T-helper 1 cell treated with Interleukin-12 subunit alpha and Interleukin-12 subunit beta and Interleukin-4 antibody, amounts not matched to agents 30 μg/mL and 1 μg/mL, for 36 hours (primary cell): ENCODE measurements around the gene TYMS.

Experiments used
- H3K27ac Mint-ChIP-seq: one replicate; pipeline ENCODE4 v1.8.0; 2021; ENCODE audit warnings: mild to moderate bottlenecking, mixed read lengths
- H3K27me3 Mint-ChIP-seq: one replicate; pipeline ENCODE4 v1.8.0; 2021; ENCODE audit warnings: low read depth, mixed read lengths
- H3K36me3 Mint-ChIP-seq: one replicate; pipeline ENCODE4 v1.8.0; 2021; ENCODE audit warnings: low read depth, mixed read lengths
- H3K4me1 Mint-ChIP-seq: one replicate; pipeline ENCODE4 v1.8.0; 2021; ENCODE audit warnings: low read depth, mixed read lengths
- H3K4me3 Mint-ChIP-seq: one replicate; pipeline ENCODE4 v1.8.0; 2021; ENCODE audit warnings: mild to moderate bottlenecking, moderate library complexity, mixed read lengths
- H3K9me3 Mint-ChIP-seq: one replicate; pipeline ENCODE4 v1.8.0; 2021; ENCODE audit warnings: mixed read lengths

The TYMS gene

DNA sequence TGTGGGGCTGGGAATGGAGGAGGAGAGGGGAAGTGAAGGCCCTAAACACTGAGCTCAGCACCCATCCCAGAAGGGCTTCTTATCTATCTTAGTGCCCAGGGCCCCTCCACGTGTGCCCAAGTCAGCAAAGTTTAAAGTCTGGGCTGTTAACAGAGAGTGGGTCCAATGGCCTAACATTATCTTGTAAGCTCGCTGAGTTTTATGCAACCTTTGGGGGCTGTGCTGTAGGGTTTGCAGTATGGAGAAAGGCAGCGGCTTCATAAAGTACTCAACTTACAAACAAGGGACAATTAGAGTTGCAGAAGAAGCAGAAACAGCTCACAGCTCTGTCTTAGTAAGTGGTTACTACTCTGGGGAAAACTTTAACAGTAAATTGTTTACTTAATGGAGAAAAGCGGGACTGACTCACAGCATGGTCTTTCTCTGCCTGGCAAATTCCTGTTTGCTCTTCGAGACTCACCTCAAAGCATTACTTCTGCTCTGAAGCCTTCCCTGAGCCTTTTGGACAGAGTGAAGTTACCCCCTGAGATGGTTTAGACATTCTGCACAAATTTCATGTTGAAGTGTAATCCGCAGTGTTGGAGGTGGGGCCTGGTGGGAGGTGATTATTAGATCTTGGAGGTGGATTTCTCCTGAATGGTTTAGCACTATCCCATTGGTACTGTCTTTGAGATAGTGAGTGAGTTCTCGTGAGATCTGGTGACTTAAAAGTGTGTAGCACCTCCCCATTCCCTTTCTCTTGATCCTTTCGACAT is 45.9 kb downstream of the TYMS start:
- Mint-ChIP-seq H3K27ac (peak overlapping the region; percentile 43), H3K4me1 (peaks cover 9% of the 10 kb centered on the region), H3K9me3 (no peaks in the 10 kb centered on the region), H3K27me3 (no peaks in the 10 kb centered on the region), H3K36me3 (peaks cover 21% of the 10 kb centered on the region), H3K4me3 (no peak overlapping the region)

DNA sequence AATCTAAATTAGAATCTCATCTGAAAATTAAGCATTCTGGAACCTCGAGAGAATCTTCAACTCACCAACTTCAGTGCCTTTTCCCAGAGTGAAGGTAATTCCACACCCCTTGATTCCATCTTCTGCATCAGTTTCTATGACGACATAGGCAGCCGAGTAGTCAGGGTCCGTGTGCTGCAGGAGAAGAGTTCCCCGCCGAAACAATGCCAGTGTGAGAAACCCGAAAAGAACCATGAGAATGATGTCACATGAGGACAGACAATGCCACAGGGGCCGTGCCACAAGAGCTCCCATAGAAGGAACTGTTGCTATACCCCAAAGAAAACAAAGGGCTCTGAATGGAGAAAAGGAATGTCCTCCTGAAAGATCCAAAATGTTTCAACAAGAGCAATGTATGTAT is 49.0 kb downstream of the TYMS start:
- H3K27me3 Mint-ChIP-seq, result no peaks in the 10 kb centered on the region
- H3K4me1 Mint-ChIP-seq, result peaks cover 24% of the 10 kb centered on the region
- no peak overlapping the region for H3K27ac Mint-ChIP-seq
- no peaks in the 10 kb centered on the region for H3K9me3 Mint-ChIP-seq
- H3K4me3 Mint-ChIP-seq, result no peak overlapping the region
- peaks cover 30% of the 10 kb centered on the region for H3K36me3 Mint-ChIP-seq

DNA sequence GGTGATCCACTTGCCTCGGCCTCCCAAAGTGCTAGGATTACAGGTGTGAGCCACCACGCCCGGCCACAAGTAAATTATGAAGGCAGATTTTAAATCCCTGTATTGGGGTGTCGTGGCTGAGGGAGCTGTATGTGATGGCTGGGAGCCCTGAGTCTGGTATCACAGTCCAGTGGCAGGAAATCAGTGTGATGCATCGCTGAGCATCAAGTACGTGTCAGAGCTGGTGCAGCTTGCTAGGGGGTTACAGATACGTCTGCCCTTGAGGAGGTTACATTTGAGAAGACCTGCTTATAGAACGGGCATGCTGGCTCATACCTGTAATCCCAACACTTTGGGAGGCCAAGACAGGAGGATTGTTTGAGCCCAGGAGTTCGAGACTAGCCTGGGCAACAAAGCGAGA is 50.6 kb downstream of the TYMS start:
- no peak overlapping the region for H3K27ac Mint-ChIP-seq
- H3K36me3 Mint-ChIP-seq, result peaks cover 26% of the 10 kb centered on the region
- no peaks in the 10 kb centered on the region for H3K27me3 Mint-ChIP-seq
- H3K9me3 Mint-ChIP-seq, result no peaks in the 10 kb centered on the region
- no peak overlapping the region for H3K4me3 Mint-ChIP-seq
- peaks cover 23% of the 10 kb centered on the region for H3K4me1 Mint-ChIP-seq

DNA sequence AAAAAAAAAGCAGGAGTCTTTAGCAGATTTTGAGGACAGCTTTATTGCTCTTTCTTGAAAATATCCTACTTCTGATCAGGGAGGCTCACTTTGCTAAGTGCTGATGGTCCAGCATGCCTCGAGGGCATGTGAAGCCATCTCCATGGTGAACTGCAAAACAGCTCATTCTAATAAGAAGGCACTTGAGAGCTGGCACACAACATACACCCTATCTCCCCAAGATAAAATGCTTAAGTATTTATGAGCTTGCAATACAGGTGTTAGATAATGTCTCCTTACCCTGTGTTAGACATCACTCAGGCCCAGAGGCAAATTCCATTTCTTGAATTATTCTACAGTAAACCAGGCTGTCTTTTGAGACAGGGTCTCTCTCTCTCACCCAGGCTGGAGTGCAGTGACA is 52.3 kb downstream of the TYMS start:
- Mint-ChIP-seq H3K27ac (no peak overlapping the region), H3K4me3 (no peak overlapping the region), H3K9me3 (no peaks in the 10 kb centered on the region), H3K27me3 (no peaks in the 10 kb centered on the region), H3K4me1 (peaks cover 20% of the 10 kb centered on the region), H3K36me3 (peaks cover 24% of the 10 kb centered on the region)

DNA sequence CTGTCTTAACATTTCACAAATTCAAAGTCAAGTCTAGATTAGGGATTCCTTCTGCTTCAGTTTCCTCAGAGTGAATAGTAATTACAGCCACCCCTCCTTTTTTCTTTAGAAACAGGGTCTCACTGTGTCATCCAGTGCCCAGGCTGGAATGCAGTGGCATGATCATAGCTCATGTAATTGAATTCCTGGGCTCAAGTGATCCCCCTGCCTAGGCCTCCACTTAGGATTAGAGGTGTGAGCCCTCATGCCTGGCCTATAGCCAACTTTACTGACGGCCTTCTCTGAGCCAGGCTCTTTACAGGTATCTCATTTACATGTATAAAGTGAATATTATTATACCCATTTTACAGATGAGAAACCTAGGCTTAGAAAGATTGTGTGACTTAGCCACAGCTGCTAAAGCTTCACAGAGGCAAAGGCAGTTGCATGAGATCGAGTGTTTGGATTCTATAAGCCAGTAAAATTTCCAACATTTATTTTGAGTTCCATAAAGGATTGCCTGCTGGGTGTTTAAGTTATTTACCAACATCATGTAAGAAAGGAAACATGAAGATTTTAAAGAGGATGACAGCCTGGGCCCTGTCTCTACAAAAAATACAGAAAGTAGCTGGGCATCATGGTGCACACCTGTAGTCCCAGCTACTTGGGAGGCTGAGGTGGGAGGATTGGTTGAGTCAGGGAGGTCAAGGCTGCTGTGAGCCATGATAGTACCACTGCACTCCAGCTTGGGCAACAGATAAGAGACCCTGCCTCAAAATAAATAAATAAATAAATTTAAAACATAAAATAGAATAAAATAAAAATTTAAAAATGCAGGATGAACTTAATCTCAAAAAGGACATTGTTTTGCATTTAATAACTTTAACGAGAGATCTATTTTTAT is 53.2 kb downstream of the TYMS start:
- no peaks in the 10 kb centered on the region for H3K27me3 Mint-ChIP-seq
- peaks cover 18% of the 10 kb centered on the region for H3K4me1 Mint-ChIP-seq
- H3K36me3 Mint-ChIP-seq, result peaks cover 18% of the 10 kb centered on the region
- H3K27ac Mint-ChIP-seq, result peak overlapping the region; percentile 87
- H3K9me3 Mint-ChIP-seq, result no peaks in the 10 kb centered on the region
- H3K4me3 Mint-ChIP-seq, result peak overlapping the region; percentile 83

DNA sequence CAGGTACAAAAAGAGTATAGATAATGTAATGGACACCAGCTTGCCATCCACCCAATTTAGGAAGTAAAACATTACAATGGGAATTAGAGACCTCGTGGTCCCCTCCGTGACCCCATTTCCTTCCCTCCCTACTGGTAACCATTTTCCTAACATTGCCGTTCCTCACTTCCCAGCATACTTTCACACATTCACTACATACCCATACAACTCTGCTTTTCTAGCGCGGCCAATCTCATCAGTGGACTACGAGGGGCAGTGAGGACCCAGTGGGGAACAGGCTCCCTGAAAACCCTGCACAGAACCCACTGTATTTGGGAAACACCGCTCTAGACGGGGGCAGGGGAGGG is 53.8 kb downstream of the TYMS start:
- Mint-ChIP-seq H3K4me1 (peaks cover 20% of the 10 kb centered on the region), H3K9me3 (no peaks in the 10 kb centered on the region), H3K27me3 (no peaks in the 10 kb centered on the region), H3K36me3 (peaks cover 16% of the 10 kb centered on the region), H3K27ac (peak overlapping the region; percentile 87), H3K4me3 (peak overlapping the region; percentile 83)

DNA sequence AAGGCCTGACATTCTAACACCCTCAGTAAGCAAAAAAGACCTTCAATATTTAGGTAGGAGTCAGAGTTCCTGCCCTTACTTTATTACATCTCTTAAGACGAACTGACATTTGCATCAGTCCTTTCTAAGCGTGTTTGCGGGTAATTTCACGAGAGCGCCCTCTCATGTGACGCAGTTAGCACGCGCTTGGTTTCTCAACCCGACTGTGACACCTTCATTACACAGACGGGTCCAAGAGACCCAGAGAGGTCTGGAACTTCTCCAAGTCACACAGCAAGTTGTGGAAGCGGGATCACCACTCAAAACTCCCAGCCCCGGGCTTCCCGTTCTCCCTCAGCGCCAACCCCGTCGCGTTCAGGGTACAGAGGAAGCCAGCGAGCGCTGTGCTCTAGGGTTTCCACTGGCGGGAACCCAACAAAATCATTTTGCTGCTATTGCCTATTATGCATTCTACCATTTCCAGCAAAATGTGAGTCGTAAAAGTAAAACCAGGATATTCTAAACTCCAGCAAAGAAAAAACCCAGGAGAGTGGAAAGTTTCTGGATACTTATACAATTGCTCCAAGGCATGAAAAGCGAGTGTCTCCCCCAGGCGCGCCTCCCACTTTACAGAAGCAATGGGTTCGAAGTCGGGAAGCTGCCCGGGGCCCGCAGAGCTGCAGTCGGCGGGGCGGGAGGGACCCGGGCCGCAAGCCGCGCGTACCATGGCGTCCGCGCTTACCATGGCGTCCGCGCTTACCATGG is 54.4 kb downstream of the TYMS start:
- H3K4me3 Mint-ChIP-seq, result peak overlapping the region; percentile 83
- peaks cover 20% of the 10 kb centered on the region for H3K4me1 Mint-ChIP-seq

DNA sequence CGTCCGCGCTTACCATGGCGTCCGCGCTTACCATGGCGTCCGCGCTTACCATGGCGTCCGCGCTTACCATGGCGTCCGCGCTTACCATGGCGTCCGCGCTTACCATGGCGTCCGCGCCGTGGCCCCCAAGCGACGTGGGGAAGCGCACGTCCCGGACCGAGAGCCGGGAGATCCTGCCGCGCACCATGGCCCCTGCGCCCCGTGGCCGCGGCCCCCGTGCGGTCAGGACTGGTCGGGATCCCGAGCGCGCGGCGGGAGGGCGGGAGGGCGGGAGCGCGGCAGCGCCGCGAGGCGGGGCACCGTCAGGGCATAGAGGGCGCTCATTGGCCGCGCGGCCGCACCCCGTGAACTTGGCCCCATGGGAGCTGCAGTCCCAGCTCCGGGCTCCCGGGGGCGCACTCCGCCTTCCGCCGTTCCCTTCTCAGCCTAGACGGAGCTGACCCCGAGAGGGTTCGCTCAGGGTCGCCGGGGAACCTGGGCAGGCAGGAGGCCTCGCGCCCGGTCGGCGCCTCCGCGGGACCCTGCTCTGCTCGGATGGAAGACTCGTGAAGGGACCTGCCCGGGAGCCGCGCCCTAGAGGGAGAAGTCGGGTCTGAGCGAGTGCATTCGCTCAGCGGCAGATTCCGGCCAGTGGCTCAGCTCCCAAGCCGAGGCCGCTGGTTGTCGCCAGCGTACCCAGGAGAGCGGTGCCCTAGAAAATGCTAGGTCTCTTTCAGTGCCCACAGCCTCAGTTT is 55.1 kb downstream of the TYMS start, which contains the start of gene ENOSF1:
TSS of gene ENOSF1 (minus strand) at position 230 of the 734 bp plus-strand sequence. CDS start at position 187, 43 bp downstream.
- H3K27me3 Mint-ChIP-seq, result no peaks in the 10 kb centered on the region
- peaks cover 20% of the 10 kb centered on the region for H3K4me1 Mint-ChIP-seq
- H3K4me3 Mint-ChIP-seq, result peak within 1 kb of the TSS; percentile 83
- H3K36me3 Mint-ChIP-seq, result peaks cover 14% of the 10 kb centered on the region
- no peaks in the 10 kb centered on the region for H3K9me3 Mint-ChIP-seq
- peak within 1 kb of the TSS; percentile 87 for H3K27ac Mint-ChIP-seq

More for the DNA sequence above, 54.4 kb downstream of the TYMS start:
- Mint-ChIP-seq H3K27me3 (no peaks in the 10 kb centered on the region), H3K36me3 (peaks cover 14% of the 10 kb centered on the region), H3K27ac (peak overlapping the region; percentile 87), H3K9me3 (no peaks in the 10 kb centered on the region)

DNA sequence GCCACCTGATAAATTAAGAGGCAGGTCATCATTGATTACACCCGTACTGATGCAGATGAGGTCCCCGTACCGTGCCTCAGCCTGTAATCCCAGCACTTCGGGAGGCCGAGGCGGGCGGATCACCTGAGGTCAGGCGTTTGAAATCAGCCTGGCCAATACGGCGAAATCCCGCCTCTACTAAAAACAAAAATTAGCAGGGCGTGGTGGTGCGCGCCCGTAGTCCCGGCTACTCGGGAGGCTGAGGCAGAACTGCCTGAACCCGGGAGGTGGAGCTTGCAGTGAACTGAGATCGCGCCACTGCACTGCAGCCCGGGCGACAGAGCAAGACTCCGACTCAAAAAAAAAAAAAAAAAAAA is 55.7 kb downstream of the TYMS start:
- peak overlapping the region; percentile 68 for H3K4me3 Mint-ChIP-seq
- H3K27me3 Mint-ChIP-seq, result no peaks in the 10 kb centered on the region
- peaks cover 12% of the 10 kb centered on the region for H3K36me3 Mint-ChIP-seq
- H3K27ac Mint-ChIP-seq, result peak overlapping the region; percentile 20
- peaks cover 20% of the 10 kb centered on the region for H3K4me1 Mint-ChIP-seq
- no peaks in the 10 kb centered on the region for H3K9me3 Mint-ChIP-seq

DNA sequence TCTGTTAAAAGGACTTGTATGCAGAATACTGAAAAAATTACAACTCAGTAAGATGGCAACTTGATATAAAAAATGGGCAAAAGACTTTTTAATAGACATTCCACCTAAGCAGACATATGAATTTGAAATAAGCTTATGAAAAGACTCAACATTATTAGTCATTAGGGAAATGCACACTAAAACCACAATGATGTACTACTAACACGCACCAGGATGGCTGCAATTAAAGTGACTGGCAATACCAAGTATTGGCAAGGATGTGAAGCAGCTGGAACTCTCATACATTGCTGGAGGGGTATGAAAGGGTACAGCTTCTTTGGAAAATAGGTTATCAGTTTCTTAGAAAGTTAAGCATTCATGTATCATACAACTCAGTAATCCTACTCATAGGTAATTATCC is 58.2 kb downstream of the TYMS start:
- Mint-ChIP-seq H3K9me3 (no peaks in the 10 kb centered on the region), H3K36me3 (peaks cover 2% of the 10 kb centered on the region), H3K4me3 (no peak overlapping the region), H3K27me3 (no peaks in the 10 kb centered on the region), H3K27ac (no peak overlapping the region), H3K4me1 (peaks cover 10% of the 10 kb centered on the region)

DNA sequence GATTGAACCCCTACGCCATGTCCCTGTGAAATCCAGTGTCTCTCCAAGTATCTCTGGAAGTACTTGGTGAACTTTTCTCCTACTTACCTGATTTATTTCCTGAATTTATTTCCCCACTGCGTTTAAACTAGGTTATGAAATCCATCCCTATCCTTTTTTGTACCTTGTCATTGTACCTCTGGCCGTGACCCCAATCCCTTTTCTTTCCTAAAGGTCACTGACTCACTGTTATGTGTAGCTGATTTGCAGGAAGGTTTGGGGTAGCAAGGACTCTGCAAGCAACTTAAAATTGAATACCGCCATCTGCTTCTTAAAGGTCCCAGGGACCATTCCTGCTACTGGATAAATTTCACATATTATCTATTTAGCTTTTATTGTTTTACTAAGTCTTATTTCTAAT is 59.5 kb downstream of the TYMS start:
- H3K9me3 Mint-ChIP-seq, result no peaks in the 10 kb centered on the region
- H3K27ac Mint-ChIP-seq, result no peak overlapping the region
- H3K27me3 Mint-ChIP-seq, result no peaks in the 10 kb centered on the region
- H3K36me3 Mint-ChIP-seq, result peaks cover 2% of the 10 kb centered on the region
- no peak overlapping the region for H3K4me3 Mint-ChIP-seq
- peaks cover 2% of the 10 kb centered on the region for H3K4me1 Mint-ChIP-seq
